ENCODE results near the gene LYVE1.

The LYVE1 gene

GRCh38 chr11:10561043-10561818 is 7.2 kb downstream of the LYVE1 start:
- DNase-seq (ENCODE audit: low read depth in 2 of 2, low spot score in 1 of 2), result no peak

- no peak for DNase-seq (ENCODE audit: low read depth in 2 of 2, low spot score in 1 of 2)
Observed at GRCh38 chr11:10558288-10558687, 10.2 kb downstream of the LYVE1 start.

- DNase-seq (ENCODE audit: low read depth in 2 of 2, low spot score in 1 of 2), result no peak
Observed at GRCh38 chr11:10556590-10556989, 11.9 kb downstream of the LYVE1 start.

- no peak for DNase-seq (ENCODE audit: low read depth in 2 of 2, low spot score in 1 of 2)
Observed at GRCh38 chr11:10551845-10552352, 16.6 kb downstream of the LYVE1 start.

- DNase-seq (ENCODE audit: low read depth in 2 of 2, low spot score in 1 of 2), result no peak
Observed at GRCh38 chr11:10551290-10551592, 17.2 kb downstream of the LYVE1 start.

- no peak for DNase-seq (ENCODE audit: low read depth in 2 of 2, low spot score in 1 of 2)
Observed at GRCh38 chr11:10550503-10551289, 17.8 kb downstream of the LYVE1 start.

GRCh38 chr11:10544491-10545465 is 23.7 kb downstream of the LYVE1 start:
- no peak for DNase-seq (ENCODE audit: low read depth in 2 of 2, low spot score in 1 of 2)

GRCh38 chr11:10543782-10544181 is 24.7 kb downstream of the LYVE1 start:
- no peak for DNase-seq (ENCODE audit: low read depth in 2 of 2, low spot score in 1 of 2)

GRCh38 chr11:10542776-10543175 is 25.7 kb downstream of the LYVE1 start:
- DNase-seq (ENCODE audit: low read depth in 2 of 2, low spot score in 1 of 2), result no peak

- DNase-seq (ENCODE audit: low read depth in 2 of 2, low spot score in 1 of 2), result no peak
Observed at GRCh38 chr11:10541561-10541930, 26.9 kb downstream of the LYVE1 start.

GRCh38 chr11:10540915-10541560 is 27.4 kb downstream of the LYVE1 start, which contains the start of gene RNF141:
TSS of gene RNF141 (minus strand) at chr11:10541187. CDS start at chr11:10534158, 7,029 bp downstream.
- peak; percentile 89 to 92 for DNase-seq (ENCODE audit: low read depth in 2 of 2, low spot score in 1 of 2)

- no peak for DNase-seq (ENCODE audit: low read depth in 2 of 2, low spot score in 1 of 2)
Observed at GRCh38 chr11:10540546-10540914, 27.9 kb downstream of the LYVE1 start.

GRCh38 chr11:10539339-10539738 is 29.1 kb downstream of the LYVE1 start:
- DNase-seq (ENCODE audit: low read depth in 2 of 2, low spot score in 1 of 2), result no peak

GRCh38 chr11:10538924-10539323 is 29.5 kb downstream of the LYVE1 start:
- DNase-seq (ENCODE audit: low read depth in 2 of 2, low spot score in 1 of 2), result no peak

- no peak for DNase-seq (ENCODE audit: low read depth in 2 of 2, low spot score in 1 of 2)
Observed at GRCh38 chr11:10537600-10537999, 30.9 kb downstream of the LYVE1 start.

- no peak for DNase-seq (ENCODE audit: low read depth in 2 of 2, low spot score in 1 of 2)
Observed at GRCh38 chr11:10534316-10534715, 34.1 kb downstream of the LYVE1 start.

- no peak for DNase-seq (ENCODE audit: low read depth in 2 of 2, low spot score in 1 of 2)
Observed at GRCh38 chr11:10533323-10533722, 35.1 kb downstream of the LYVE1 start.

- DNase-seq (ENCODE audit: low read depth in 2 of 2, low spot score in 1 of 2), result no peak
Observed at GRCh38 chr11:10532526-10532925, 35.9 kb downstream of the LYVE1 start.

- DNase-seq (ENCODE audit: low read depth in 2 of 2, low spot score in 1 of 2), result no peak
Observed at GRCh38 chr11:10529279-10529678, 39.2 kb downstream of the LYVE1 start.

GRCh38 chr11:10528121-10528520 is 40.3 kb downstream of the LYVE1 start:
- no peak for DNase-seq (ENCODE audit: low read depth in 2 of 2, low spot score in 1 of 2)
